GM23338 (cell line): ENCODE data around the gene TCTN1. TPM values are rescaled to one million over a fixed set of nuclear protein-coding genes. Genes with fewer than 3 reads are reported as not detected.

ENCODE experiments used
- ATAC-seq: fragments of 200-7000 bp; cut with Tn5 transposase; 3 replicates; pipeline ENCODE4 v1.9.1; 2020
- DNase-seq: peaks from one replicate; pipeline ENCODE4 v3.0.0-alpha.2; 2015; ENCODE audit warnings: low spot score
- H2AFZ ChIP-seq: fragments of 200-600 bp; sonication (generic); 2 replicates; pipeline ENCODE4 v1.8.0; 2016; ENCODE audit warnings: antibody characterized with exemption, mild to moderate bottlenecking, moderate library complexity
- H3F3A ChIP-seq: fragments of 200-600 bp; sonication (generic); replicated peaks from 2 replicates; pipeline ENCODE4 v1.8.0; 2017; ENCODE audit warnings: antibody characterized with exemption, mixed run types, low read depth
- H3K27ac ChIP-seq: fragments of 200-600 bp; sonication (generic); 2 replicates; pipeline ENCODE4 v1.6.1; 2016; ENCODE audit warnings: low read depth
- H3K27me3 ChIP-seq: fragments of 200-600 bp; sonication (generic); 2 replicates; pipeline ENCODE4 v1.8.0; 2016; ENCODE audit warnings: mild to moderate bottlenecking, mixed run types, moderate library complexity; ENCODE audit not compliant: insufficient read depth
- H3K36me3 ChIP-seq: fragments of 200-600 bp; sonication (generic); 2 replicates; pipeline ENCODE4 v1.8.0; 2016; ENCODE audit warnings: mild to moderate bottlenecking; ENCODE audit not compliant: insufficient read depth
- H3K4me1 ChIP-seq: fragments of 200-600 bp; sonication (generic); 2 replicates; pipeline ENCODE4 v1.8.0; 2016; ENCODE audit warnings: mild to moderate bottlenecking, moderate library complexity; ENCODE audit not compliant: insufficient read depth
- H3K4me2 ChIP-seq: fragments of 200-600 bp; sonication (generic); 2 replicates; pipeline ENCODE4 v1.7.1; 2017; ENCODE audit warnings: mixed run types
- H3K4me3 ChIP-seq: fragments of 200-600 bp; sonication (generic); 2 replicates; pipeline ENCODE4 v1.6.1; 2016; ENCODE audit warnings: mixed run types
- H3K79me2 ChIP-seq: fragments of 200-600 bp; sonication (generic); replicated peaks from 2 replicates; pipeline ENCODE4 v1.8.0; 2017; ENCODE audit warnings: mild to moderate bottlenecking; ENCODE audit not compliant: insufficient read depth
- H3K9me2 ChIP-seq: fragments of 200-600 bp; sonication (generic); 2 replicates; pipeline ENCODE4 v1.8.0; 2017; ENCODE audit not compliant: insufficient read depth
- H4K20me1 ChIP-seq: fragments of 200-600 bp; sonication (generic); replicated peaks from 2 replicates; pipeline ENCODE4 v1.8.0; 2017; ENCODE audit warnings: mild to moderate bottlenecking; ENCODE audit not compliant: insufficient read depth
- H3K27ac Mint-ChIP-seq: 2 replicates; pipeline ENCODE4 v1.8.0; 2020; ENCODE audit warnings: inconsistent platforms, mild to moderate bottlenecking, moderate library complexity, mixed read lengths
- H3K27me3 Mint-ChIP-seq: 3 replicates; pipeline ENCODE4 v1.8.0; 2022; ENCODE audit warnings: low read depth, mild to moderate bottlenecking, moderate library complexity, mixed read lengths, inconsistent platforms; ENCODE audit not compliant: insufficient read depth, poor library complexity
- H3K36me3 Mint-ChIP-seq: 3 replicates; pipeline ENCODE4 v1.8.0; 2021; ENCODE audit warnings: low read depth, mild to moderate bottlenecking, inconsistent platforms, moderate library complexity, mixed read lengths
- H3K4me1 Mint-ChIP-seq: 3 replicates; pipeline ENCODE4 v1.8.0; 2020; ENCODE audit warnings: mild to moderate bottlenecking, inconsistent platforms, mixed read lengths
- H3K4me3 Mint-ChIP-seq: 3 replicates; pipeline ENCODE4 v1.8.0; 2021; ENCODE audit warnings: moderate library complexity, mild to moderate bottlenecking, inconsistent platforms, mixed read lengths
- H3K9me3 Mint-ChIP-seq: 3 replicates; pipeline ENCODE4 v1.8.0; 2020; ENCODE audit warnings: moderate library complexity, mild to moderate bottlenecking, inconsistent platforms, mixed read lengths
- CREB1 ChIP-seq: fragments of 250-450 bp; sonication (Bioruptor Pico); IDR thresholded peaks from 2 replicates; pipeline ENCODE4 v1.5.0; 2020; ENCODE audit warnings: low read depth, mild to moderate bottlenecking, moderate library complexity
- CTCF ChIP-seq, 2 experiments: fragments of 200-600 bp in 1 of 2; sonication (generic) in 1 of 2; conservative IDR thresholded peaks; 2 replicates each; pipeline versions ENCODE4 v1.5.1 to v1.6.1; 2016 to 2017; ENCODE audit warnings: antibody characterized with exemption in 2 of 2, low read depth in 2 of 2, mild to moderate bottlenecking in 2 of 2, moderate library complexity in 1 of 2
- EZH2 ChIP-seq: fragments of 200-600 bp; sonication (generic); IDR thresholded peaks from one replicate; pipeline ENCODE4 v1.8.0; 2017; ENCODE audit warnings: antibody characterized with exemption, mild to moderate bottlenecking, low read depth; ENCODE audit not compliant: unreplicated experiment
- JUNB ChIP-seq: IDR thresholded peaks from one replicate; pipeline ENCODE4 v1.6.1; 2016; ENCODE audit warnings: antibody characterized with exemption; ENCODE audit not compliant: unreplicated experiment
- NANOG ChIP-seq: IDR thresholded peaks from 2 replicates; pipeline ENCODE4 v1.6.1; 2016; ENCODE audit warnings: antibody characterized with exemption, borderline replicate concordance
- POLR2AphosphoS5 ChIP-seq: IDR thresholded peaks from 2 replicates; pipeline ENCODE4 v1.6.1; 2016; ENCODE audit warnings: antibody characterized with exemption, low read depth
- STAT1 ChIP-seq: IDR thresholded peaks from one replicate; pipeline ENCODE4 v1.6.1; 2016; ENCODE audit warnings: antibody characterized with exemption; ENCODE audit not compliant: unreplicated experiment
- polyA plus RNA-seq: library from polyadenylated mRNA; unstranded; fragments of >200 nt; fragmentation: Nextera tagmentation; extraction: Ambion mirVana; gene quantifications from 2 replicates; pipeline ENCODE4 v1.2.1, GENCODE V29; 2016
- total RNA-seq: library from RNA; depleted of rRNA; stranded (reverse); fragments of >200 nt; shearing (Covaris generic); gene quantifications from 2 replicates; pipeline ENCODE4 v1.2.3, GENCODE V29; 2014
- TF ChIP-seq, protein P1 (sequence below): IDR thresholded peaks from 2 replicates; pipeline ENCODE4 v1.6.1; 2016; ENCODE audit warnings: antibody characterized with exemption
- TF ChIP-seq, protein P2 (sequence below): IDR thresholded peaks from one replicate; pipeline ENCODE4 v1.6.1; 2018; ENCODE audit warnings: antibody characterized with exemption; ENCODE audit not compliant: unreplicated experiment

The TCTN1 gene
- total and polyA plus RNA-seq, 2 experiments from 2014 or later = 10.6 to 12.4 TPM

DNA sequence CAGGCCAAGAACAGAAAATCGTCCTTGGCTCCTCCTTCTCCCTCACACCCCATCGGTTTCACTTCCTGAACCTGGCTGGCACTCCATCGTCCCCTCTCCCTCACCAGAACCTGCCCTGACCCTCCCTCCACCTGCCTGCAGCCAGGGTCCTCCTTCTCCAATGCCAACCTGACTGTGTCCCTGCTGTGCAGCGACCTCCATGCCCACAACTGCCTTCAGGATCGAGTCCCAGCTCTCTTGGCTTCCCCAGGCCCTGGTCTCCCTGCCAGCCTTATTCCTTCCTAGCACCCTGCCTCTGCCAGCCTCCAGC is 55.2 kb downstream of the TCTN1 start:
- no peak for DNase-seq
- H3K4me1 ChIP-seq = peaks cover 4% of the 10 kb centered on the region; the same call in 1 of the 2 replicates
- no peaks in the 10 kb centered on the region for H4K20me1 ChIP-seq
- no peaks in the 10 kb centered on the region for H3K36me3 ChIP-seq
- H3K4me3 Mint-ChIP-seq = no peak overlapping the region
- no peak overlapping the region for H3K4me3 ChIP-seq
- peaks cover 11% of the 10 kb centered on the region for H3K4me1 Mint-ChIP-seq
- peaks cover 11% of the 10 kb centered on the region for H3K27me3 Mint-ChIP-seq
- no peak overlapping the region for H3K27ac ChIP-seq
- H3K36me3 Mint-ChIP-seq = no peaks in the 10 kb centered on the region; the same call in 2 of the 3 replicates
- no peaks in the 10 kb centered on the region for H3F3A ChIP-seq
- no peak; the same call in 2 of the 3 replicates for ATAC-seq
- no peaks in the 10 kb centered on the region for H3K79me2 ChIP-seq
- no peak for TF ChIP-seq EZH2
- TF ChIP-seq CTCF (conservative IDR thresholded peaks at IDR 0.05; ENCODE audit: low read depth in 2 of 2) = no peak
- H2AFZ ChIP-seq = no peak overlapping the region
- H3K9me3 Mint-ChIP-seq = peaks cover 5% of the 10 kb centered on the region; the same call in 2 of the 3 replicates
- H3K27ac Mint-ChIP-seq = no peak overlapping the region
- H3K27me3 ChIP-seq = no peaks in the 10 kb centered on the region
- no peaks in the 10 kb centered on the region for H3K9me2 ChIP-seq
- no peak overlapping the region for H3K4me2 ChIP-seq

- DNase-seq (no peak), ATAC-seq (peak; percentile 36)
- Histone ChIP-seq H2AFZ (no peak overlapping the region), H3K27me3 (no peaks in the 10 kb centered on the region), H3K4me2 (peak overlapping the region; percentile 48; the same call in 1 of the 2 replicates), H4K20me1 (no peaks in the 10 kb centered on the region), H3F3A (no peaks in the 10 kb centered on the region), H3K36me3 (no peaks in the 10 kb centered on the region), H3K27ac (no peak overlapping the region), H3K79me2 (no peaks in the 10 kb centered on the region), H3K4me3 (no peak overlapping the region), H3K9me2 (no peaks in the 10 kb centered on the region), H3K4me1 (peaks cover 4% of the 10 kb centered on the region; the same call in 1 of the 2 replicates)
- peaks cover 11% of the 10 kb centered on the region for H3K27me3 Mint-ChIP-seq
- no peak for TF ChIP-seq CTCF (conservative IDR thresholded peaks at IDR 0.05; ENCODE audit: low read depth in 2 of 2)
- TF ChIP-seq STAT1 = no peak
- no peak for TF ChIP-seq POLR2AphosphoS5
- no peak overlapping the region; the same call in 1 of the 2 replicates for H3K27ac Mint-ChIP-seq
- peaks cover 11% of the 10 kb centered on the region for H3K4me1 Mint-ChIP-seq
- H3K4me3 Mint-ChIP-seq = no peak overlapping the region
- no peaks in the 10 kb centered on the region for H3K9me3 Mint-ChIP-seq
- no peaks in the 10 kb centered on the region for H3K36me3 Mint-ChIP-seq
These were observed 56.3 kb downstream of the TCTN1 start for GRCh38 chr12:110670161-110670701.

GRCh38 chr12:110676171-110676570 is 62.2 kb downstream of the TCTN1 start:
- H3K4me3 ChIP-seq = no peak overlapping the region
- no peaks in the 10 kb centered on the region for H4K20me1 ChIP-seq
- no peak overlapping the region for H2AFZ ChIP-seq
- TF ChIP-seq EZH2 (no peak), JUNB (no peak), STAT1 (no peak), NANOG (no peak), POLR2AphosphoS5 (no peak), CREB1 (no peak)
- TF ChIP-seq, protein P1, sequence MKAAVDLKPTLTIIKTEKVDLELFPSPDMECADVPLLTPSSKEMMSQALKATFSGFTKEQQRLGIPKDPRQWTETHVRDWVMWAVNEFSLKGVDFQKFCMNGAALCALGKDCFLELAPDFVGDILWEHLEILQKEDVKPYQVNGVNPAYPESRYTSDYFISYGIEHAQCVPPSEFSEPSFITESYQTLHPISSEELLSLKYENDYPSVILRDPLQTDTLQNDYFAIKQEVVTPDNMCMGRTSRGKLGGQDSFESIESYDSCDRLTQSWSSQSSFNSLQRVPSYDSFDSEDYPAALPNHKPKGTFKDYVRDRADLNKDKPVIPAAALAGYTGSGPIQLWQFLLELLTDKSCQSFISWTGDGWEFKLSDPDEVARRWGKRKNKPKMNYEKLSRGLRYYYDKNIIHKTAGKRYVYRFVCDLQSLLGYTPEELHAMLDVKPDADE = no peak
- TF ChIP-seq, protein P2, sequence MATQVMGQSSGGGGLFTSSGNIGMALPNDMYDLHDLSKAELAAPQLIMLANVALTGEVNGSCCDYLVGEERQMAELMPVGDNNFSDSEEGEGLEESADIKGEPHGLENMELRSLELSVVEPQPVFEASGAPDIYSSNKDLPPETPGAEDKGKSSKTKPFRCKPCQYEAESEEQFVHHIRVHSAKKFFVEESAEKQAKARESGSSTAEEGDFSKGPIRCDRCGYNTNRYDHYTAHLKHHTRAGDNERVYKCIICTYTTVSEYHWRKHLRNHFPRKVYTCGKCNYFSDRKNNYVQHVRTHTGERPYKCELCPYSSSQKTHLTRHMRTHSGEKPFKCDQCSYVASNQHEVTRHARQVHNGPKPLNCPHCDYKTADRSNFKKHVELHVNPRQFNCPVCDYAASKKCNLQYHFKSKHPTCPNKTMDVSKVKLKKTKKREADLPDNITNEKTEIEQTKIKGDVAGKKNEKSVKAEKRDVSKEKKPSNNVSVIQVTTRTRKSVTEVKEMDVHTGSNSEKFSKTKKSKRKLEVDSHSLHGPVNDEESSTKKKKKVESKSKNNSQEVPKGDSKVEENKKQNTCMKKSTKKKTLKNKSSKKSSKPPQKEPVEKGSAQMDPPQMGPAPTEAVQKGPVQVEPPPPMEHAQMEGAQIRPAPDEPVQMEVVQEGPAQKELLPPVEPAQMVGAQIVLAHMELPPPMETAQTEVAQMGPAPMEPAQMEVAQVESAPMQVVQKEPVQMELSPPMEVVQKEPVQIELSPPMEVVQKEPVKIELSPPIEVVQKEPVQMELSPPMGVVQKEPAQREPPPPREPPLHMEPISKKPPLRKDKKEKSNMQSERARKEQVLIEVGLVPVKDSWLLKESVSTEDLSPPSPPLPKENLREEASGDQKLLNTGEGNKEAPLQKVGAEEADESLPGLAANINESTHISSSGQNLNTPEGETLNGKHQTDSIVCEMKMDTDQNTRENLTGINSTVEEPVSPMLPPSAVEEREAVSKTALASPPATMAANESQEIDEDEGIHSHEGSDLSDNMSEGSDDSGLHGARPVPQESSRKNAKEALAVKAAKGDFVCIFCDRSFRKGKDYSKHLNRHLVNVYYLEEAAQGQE = no peak
- no peak overlapping the region for H3K4me2 ChIP-seq
- Mint-ChIP-seq H3K4me1 (peaks cover 8% of the 10 kb centered on the region; the same call in 2 of the 3 replicates), H3K27ac (no peak overlapping the region), H3K9me3 (no peaks in the 10 kb centered on the region), H3K4me3 (no peak overlapping the region), H3K27me3 (peaks cover 1% of the 10 kb centered on the region), H3K36me3 (no peaks in the 10 kb centered on the region)
- no peaks in the 10 kb centered on the region for H3K4me1 ChIP-seq
- no peaks in the 10 kb centered on the region for H3K9me2 ChIP-seq
- no peaks in the 10 kb centered on the region for H3K36me3 ChIP-seq
- H3F3A ChIP-seq = no peaks in the 10 kb centered on the region
- H3K27me3 ChIP-seq = no peaks in the 10 kb centered on the region
- no peak for ATAC-seq
- H3K27ac ChIP-seq = no peak overlapping the region
- no peaks in the 10 kb centered on the region for H3K79me2 ChIP-seq
- DNase-seq = no peak
